Lower leg skin (tissue), 4 donors: Measurements from ENCODE around the gene YWHAG. TPM values are rescaled to one million over a fixed set of nuclear protein-coding genes. Genes with fewer than 3 reads are reported as not detected.
"Not testable (repeated sequence)": the region's sequence is repeated elsewhere in the genome, so short reads cannot be mapped to it uniquely, and the experiment has no call there.

Experiments used
- DNase-seq, 2 donors: peaks; one replicate each; pipeline ENCODE4 v3.0.0-alpha.2; 2019; ENCODE audit warnings: low spot score in 2 of 2
- H3K4me3 ChIP-seq: fragments of 200-600 bp; sonication (generic); 2 replicates; pipeline ENCODE4 v1.5.1; 2017; ENCODE audit warnings: mild to moderate bottlenecking, low read depth; ENCODE audit not compliant: poor library complexity, severe bottlenecking
- POLR2A ChIP-seq, 2 donors: fragments of 450-650 bp; IDR thresholded peaks; one replicate each; pipeline ENCODE4 v1.6.1; 2016 to 2017; ENCODE audit warnings: antibody characterized with exemption in 2 of 2, mild to moderate bottlenecking in 1 of 2, moderate library complexity in 1 of 2
- whole genome bisulfite sequencing, 2 donors: methylation state at CpG; one replicate each; pipeline ENCODE4 v1.1.5; 2018; 5-methylcytosine and 5-hydroxymethylcytosine counted together
- intact Hi-C: fragments of 100-400 bp; cut with DNase I; formaldehyde crosslinking; loops from one replicate; pipeline ENCODE4 v1.15.0; 2023; ENCODE audit warnings: low total_unique reads
- total RNA-seq, 4 donors: library from RNA; depleted of rRNA; stranded (reverse); fragments of >200 nt; gene quantifications; one replicate each; pipeline ENCODE4 v1.1.0, GENCODE V29; 2016
- TF ChIP-seq, protein P1 (sequence below), 3 donors: fragments of 450-650 bp; IDR thresholded peaks; one replicate each; pipeline ENCODE4 v1.5.1; 2016; ENCODE audit warnings: antibody characterized with exemption in 3 of 3, mild to moderate bottlenecking in 3 of 3, moderate library complexity in 2 of 3

Gene YWHAG
- total RNA-seq, 4 donors from 2014 or later: 46.5 to 64.5 (median 56.4) TPM

DNA sequence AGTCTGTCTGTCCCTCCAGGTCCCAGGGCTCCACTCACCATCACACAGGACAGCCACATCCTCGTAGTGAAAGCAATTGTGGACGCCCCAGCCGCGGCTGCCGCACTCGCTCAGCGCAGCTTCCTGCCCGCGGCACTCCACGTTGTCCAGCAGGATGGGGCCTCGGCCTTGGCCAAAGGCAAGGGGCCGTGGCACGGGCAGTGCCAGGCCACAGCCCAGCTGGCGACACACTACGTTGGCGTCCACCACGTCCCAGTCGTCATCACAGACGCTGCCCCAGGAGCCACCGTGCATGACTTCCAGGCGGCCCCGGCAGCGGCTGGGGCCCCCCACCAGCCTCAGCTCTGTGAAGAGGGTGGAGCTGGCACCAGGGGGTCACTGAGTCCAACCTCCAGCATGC lies 41.5 kb upstream of the YWHAG start:
- DNase-seq: no peak
- 84 to 97% methylated on average over 18 to 22 of the region's 23 CpGs for WGBS, 2 donors
- TF ChIP-seq, protein P1, sequence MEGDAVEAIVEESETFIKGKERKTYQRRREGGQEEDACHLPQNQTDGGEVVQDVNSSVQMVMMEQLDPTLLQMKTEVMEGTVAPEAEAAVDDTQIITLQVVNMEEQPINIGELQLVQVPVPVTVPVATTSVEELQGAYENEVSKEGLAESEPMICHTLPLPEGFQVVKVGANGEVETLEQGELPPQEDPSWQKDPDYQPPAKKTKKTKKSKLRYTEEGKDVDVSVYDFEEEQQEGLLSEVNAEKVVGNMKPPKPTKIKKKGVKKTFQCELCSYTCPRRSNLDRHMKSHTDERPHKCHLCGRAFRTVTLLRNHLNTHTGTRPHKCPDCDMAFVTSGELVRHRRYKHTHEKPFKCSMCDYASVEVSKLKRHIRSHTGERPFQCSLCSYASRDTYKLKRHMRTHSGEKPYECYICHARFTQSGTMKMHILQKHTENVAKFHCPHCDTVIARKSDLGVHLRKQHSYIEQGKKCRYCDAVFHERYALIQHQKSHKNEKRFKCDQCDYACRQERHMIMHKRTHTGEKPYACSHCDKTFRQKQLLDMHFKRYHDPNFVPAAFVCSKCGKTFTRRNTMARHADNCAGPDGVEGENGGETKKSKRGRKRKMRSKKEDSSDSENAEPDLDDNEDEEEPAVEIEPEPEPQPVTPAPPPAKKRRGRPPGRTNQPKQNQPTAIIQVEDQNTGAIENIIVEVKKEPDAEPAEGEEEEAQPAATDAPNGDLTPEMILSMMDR (IDR thresholded peaks at IDR 0.05): no peak
- no peak for TF ChIP-seq POLR2A (IDR thresholded peaks at IDR 0.05)
- intact Hi-C loops: no loop called here
- H3K4me3 ChIP-seq: no peak overlapping the region

DNA sequence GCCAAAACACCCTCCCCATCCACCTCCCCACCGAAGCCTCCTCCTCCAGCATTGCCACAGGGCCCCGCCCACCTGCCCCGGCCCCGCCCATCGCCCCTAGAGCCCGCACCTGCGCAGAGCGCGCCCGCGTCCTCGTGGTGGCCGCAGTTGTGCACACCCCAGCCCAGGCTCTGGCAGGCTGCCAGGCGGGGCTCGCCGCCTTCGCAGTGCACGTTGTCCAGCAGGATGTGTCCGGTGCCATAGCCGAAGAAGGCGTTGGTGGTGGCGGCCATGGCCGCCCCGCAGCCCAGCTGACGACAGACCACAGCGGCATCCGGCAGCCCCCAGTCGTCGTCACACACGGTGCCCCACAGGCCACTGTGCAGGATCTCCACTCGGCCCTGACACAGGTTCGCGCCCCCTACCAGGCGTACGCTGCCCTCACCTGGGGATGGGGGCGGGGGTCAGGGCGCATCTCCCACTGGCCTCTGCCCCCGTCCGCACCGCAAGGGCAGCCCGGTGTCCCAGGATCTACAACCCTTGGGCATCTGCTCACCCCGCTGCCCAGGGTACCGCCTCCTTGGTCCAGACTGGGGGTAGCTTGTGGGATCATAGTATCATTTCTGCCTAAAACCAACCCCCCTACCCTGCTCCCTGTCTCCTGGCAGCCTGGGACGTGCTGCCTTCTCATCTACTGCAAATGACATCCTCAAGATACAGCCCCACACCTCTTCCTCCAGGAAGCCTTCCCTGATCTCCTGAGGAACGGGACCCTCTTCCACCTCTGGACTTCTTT lies 38.8 kb upstream of the YWHAG start:
- peak overlapping the region; percentile 19 for H3K4me3 ChIP-seq
- WGBS, 2 donors: 23 to 28% methylated on average over 9 to 25 of the region's 45 CpGs
- DNase-seq: peak; percentile 58 to 95
- TF ChIP-seq, protein P1 (IDR thresholded peaks at IDR 0.05): no peak
- TF ChIP-seq POLR2A (IDR thresholded peaks at IDR 0.05): no peak
- intact Hi-C loops: no loop called here

DNA sequence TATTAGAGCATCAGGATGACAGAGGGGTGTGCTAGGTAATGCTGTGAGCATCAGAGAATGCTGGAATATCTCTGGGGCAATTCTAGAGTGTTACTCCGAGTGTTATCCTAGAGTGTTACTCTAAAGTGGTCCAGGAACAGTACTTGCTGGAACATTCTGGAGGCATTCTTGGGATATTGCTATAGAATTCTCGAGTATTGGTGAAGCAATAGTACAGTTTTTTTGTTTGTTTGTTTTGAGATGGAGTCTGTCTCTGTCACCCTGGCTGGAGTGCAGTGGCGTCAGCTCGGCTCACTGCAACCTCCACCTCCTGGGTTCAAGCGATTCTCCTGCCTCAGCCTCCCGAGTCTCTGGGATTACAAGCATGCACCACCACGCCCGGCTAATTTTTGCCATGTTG lies 38.1 kb upstream of the YWHAG start:
- TF ChIP-seq, protein P1 (IDR thresholded peaks at IDR 0.05): no peak
- TF ChIP-seq POLR2A (IDR thresholded peaks at IDR 0.05): no peak
- WGBS, 2 donors: 45 to 58% methylated on average over 8 of the region's 8 CpGs
- no peak for DNase-seq
- no peak overlapping the region for H3K4me3 ChIP-seq
- intact Hi-C loops: no loop called here

DNA sequence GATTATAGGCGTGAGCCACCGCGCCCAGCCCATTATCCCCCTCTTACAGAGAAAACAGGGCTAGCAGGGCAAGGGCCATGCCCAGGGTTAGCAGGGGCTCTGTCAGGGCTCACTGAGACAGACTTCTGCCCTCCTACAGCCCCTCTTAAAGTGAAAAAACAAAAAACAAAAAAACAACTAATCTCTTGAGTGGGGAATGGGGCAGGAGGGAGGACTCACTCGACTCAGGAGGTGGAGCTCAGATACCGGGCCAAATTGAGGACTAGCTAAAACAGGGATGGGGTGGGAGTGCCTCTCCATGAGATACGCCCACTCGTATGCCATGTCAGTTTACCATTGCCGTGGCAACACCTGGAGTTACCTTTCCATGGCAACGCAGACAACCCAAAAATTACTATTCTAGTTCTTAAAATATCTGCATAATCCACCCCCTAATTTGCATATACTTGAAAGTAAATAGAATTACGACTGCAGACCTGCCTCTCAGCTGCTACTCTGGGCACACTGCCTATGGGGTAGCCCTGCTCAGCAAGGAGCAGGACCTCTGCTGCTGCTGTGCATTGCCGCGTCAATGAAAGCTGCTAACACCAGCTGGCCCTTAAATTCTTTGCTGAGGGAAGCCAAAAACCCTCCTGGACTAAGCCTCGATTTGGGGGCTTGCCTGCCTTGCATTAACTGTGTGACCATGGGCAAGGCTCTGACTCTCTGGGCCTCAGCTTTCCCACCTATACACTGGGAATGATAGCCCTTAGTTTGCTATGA lies 37.4 kb upstream of the YWHAG start:
- WGBS, 2 donors: 65 to 69% methylated on average over 13 of the region's 13 CpGs
- no peak overlapping the region for H3K4me3 ChIP-seq
- DNase-seq: no peak
- intact Hi-C loops: no loop called here
- TF ChIP-seq POLR2A (IDR thresholded peaks at IDR 0.05): no peak
- TF ChIP-seq, protein P1 (IDR thresholded peaks at IDR 0.05): no peak

DNA sequence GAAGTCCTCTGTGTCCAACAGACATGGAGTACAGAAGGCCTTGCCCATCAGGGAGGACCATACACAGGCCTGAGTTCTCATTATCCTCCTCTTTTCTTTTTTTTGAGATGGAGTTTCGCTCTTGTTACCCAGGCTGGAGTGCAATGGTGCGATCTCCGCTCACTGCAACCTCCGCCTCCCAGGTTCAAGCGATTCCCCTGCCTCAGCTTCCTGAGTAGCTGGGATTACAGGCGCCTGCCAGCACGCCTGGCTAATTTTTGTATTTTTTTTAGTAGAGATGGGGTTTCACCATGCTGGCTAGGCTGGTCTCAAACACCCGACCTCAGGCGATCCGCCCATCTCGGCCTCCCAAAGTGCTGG lies 36.8 kb upstream of the YWHAG start:
- DNase-seq, intact Hi-C loops, H3K4me3 ChIP-seq: not testable (repeated sequence)
- 82 to 94% methylated on average over 11 of the region's 11 CpGs for WGBS, 2 donors

DNA sequence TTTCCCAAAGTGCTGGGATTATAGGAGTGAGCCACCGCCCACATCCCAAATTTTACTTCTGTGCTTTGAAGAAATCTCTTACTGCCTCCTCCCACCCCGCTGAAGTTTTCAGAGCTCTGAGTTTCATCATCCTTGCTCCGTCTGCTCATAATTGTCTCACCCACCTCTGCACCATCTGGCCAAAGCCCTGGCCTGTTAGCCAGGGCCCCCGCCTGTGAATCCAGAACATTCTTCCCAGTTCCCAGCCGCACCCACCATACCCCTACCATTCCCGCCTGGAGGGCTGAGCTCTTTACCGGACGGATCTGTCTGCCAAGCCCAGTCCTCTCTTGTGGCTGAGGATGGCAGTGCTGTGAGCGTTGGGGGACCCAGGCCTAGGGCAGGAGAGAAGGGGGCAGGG lies 36.2 kb upstream of the YWHAG start:
- DNase-seq: no peak
- no peak overlapping the region for H3K4me3 ChIP-seq
- WGBS, 2 donors: 79 to 87% methylated on average over 9 of the region's 9 CpGs
- intact Hi-C loops: no loop called here
- TF ChIP-seq, protein P1 (IDR thresholded peaks at IDR 0.05): no peak
- no peak for TF ChIP-seq POLR2A (IDR thresholded peaks at IDR 0.05)
